ELF-1 (cell line): ENCODE results near the gene ZNF185.

Source experiments
- DNase-seq: peaks from one replicate; pipeline ENCODE4 v3.0.0-alpha.2; 2016; ENCODE audit warnings: low read depth, low spot score

Gene ZNF185

GRCh38 chrX:152917656-152918579 lies 20.1 kb downstream of the ZNF185 start:
- no peak for DNase-seq

- no peak for DNase-seq
Measured at GRCh38 chrX:152918707-152919106, 20.8 kb downstream of the ZNF185 start.

- DNase-seq: no peak
Measured at GRCh38 chrX:152923599-152923998, 25.7 kb downstream of the ZNF185 start.

DNA sequence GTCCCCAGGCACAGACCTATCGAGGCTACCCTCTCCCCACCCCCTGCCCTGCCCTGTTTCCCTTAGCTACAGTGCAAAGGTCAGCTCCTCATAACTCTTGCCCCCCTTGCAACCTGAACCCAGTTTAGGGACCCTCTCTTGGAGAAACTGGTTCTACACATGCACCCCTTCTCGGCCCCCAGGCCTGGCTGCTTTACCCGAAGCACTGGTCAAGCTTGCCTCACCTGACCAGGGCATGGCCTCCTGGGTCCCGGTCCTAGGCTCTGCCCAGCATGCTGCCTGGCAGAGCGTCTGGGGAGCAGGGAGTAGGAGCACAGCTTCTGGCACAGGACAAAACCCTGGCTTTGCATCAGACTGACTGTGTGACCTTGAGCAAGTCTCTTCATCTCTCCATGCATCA lies 28.0 kb downstream of the ZNF185 start:
- DNase-seq: no peak

DNA sequence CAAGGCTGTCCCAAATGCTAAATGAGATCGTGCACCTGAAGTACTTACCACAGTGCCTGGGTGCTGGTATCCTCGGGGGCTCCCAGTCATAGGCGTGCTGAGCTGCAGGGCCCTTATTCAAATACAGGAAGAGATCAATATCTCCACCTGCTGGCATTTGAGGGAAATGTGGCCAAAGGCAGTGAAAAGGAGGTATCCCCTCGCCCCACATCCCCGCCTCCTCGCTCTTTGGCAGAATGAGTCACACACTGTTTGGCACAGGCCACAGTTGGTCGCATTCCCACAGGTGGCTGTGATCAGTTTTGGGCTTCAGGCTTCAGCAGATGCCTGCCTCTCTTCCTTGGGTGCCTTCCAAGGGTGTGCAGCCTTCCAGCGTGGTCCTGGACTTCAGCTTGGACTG lies 28.4 kb downstream of the ZNF185 start:
- peak; percentile 86 for DNase-seq

DNA sequence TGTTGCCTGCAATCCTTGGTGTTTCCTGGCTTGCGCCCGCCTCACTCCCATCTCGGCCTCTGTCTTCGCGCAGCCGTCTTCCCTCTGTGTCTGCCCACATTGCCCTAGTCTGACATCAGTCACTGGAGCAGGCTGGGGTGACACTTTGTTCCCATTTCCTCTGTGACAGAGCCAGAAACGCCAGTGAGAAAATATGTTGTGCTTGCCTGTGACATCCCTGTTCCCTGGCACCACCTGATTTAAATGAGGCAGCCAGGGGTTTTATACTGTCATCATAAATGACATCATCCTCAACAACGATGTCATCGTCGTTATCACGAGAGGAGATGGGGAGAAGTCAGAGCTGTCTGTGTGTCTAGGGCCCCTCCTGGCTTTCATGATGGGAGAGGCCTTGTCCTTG lies 29.1 kb downstream of the ZNF185 start:
- no peak for DNase-seq

GRCh38 chrX:152927858-152928760 lies 30.2 kb downstream of the ZNF185 start:
- DNase-seq: no peak

DNA sequence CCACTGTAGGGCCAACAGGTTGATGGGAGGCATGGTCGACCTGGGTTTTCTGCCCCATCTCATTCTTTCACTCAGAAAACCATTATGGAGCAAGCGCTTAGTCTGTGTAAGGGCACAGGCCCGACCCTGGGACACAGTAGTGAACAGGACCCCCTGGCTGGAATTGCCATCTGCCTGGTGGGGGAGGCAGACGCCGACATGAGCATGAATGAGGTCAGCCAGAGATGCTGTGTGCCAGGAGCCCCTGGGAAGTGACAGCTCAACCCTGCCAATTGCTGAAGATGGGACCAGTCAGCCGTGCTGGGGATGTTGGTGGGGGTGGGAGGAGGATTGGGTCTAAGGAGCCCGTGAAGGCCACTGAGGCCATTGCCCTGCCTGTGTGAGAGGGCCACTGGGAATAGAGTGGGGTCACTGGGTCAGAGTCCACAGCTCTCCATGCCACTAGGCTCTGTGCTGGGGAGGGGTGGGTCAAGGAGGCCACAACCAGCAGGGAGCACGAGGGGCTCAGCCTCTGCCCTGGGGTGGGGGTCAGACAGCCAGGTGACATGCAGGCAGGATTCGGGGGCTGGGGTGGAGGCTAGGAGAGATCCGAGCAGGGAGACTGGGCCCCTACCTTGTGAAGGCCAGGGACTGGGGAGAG lies 31.0 kb downstream of the ZNF185 start:
- DNase-seq: no peak

GRCh38 chrX:152929898-152930297 lies 32.0 kb downstream of the ZNF185 start:
- no peak for DNase-seq

- DNase-seq: no peak
Measured at GRCh38 chrX:152930516-152930915, 32.6 kb downstream of the ZNF185 start.

DNA sequence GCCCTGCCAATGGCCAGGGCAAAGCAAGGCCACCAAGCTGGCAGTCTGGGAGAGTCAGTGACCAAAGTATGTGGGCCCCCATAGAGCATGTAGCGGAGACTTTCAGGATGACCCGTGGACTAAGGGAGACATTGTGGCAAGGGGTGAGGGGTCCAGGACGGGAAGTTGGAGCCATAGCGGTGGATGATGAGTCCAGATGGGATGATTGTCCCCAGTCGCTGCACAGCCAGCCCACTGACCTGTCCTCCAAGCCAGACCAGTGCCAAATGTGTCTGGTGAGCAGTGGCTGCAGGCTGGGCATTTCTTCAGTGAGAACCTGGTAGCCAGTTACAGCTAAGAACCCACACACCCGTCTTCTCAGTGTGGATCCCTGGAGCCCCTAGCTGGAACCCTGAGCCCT lies 34.3 kb downstream of the ZNF185 start:
- DNase-seq: no peak

GRCh38 chrX:152932598-152933175 lies 34.8 kb downstream of the ZNF185 start:
- DNase-seq: no peak

- no peak for DNase-seq
Measured at GRCh38 chrX:152936306-152936705, 38.4 kb downstream of the ZNF185 start.

GRCh38 chrX:152937236-152937635 lies 39.4 kb downstream of the ZNF185 start:
- no peak for DNase-seq

DNA sequence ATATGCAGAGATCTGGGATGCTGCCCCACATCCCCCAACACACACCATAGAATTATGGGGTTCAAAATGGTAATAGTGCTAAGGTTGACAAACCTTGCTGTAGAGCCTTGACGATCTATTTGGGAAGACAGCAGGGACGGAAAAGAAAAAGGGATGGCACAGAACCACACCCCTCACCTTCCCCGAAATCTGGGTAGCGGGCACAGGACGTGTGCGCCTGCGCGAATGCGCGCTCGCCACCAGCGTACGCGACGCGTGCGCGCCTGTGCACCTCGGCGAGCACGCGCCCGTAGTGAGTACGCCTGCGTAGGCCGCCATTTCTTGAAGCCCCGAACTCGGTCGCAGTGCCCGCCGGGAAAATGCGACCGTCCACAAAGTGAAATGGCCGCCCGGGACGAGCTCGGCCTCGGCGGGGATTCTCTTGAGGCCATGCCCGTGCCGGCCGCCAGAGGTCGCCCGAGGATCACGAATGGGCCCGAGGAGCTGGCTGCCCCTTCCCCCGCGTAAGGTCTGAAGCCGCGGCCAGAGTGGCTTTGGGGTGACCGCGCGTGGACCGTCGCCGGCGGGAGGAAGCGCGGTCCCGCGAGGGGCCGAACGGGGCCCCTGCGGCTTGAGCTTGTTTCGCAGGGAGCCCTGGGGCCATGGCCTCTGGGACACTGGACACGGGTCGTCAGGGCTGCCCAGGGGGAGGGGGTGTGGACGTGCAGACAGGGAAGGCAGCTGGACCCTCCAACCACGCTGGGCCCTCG lies 43.6 kb downstream of the ZNF185 start:
- DNase-seq: peak; percentile 99

DNA sequence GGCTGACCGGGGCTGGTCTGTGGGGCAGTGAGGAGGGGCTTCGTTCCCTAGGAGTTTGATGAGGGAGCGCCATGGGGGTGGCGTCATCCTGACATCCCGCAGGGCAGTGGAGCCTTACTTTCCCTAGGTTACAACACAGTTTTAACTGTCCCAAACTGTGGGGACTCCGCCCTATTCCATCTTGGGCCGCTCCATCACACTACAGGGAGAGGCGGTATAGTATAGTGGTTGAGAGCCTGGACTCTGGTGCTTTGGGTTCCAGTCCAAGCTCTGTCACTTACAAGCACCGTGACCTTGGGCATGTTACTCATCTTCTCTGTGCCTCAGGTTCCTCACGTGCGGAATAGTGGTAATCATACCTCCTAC lies 44.2 kb downstream of the ZNF185 start:
- DNase-seq: no peak

- no peak for DNase-seq
Measured at GRCh38 chrX:152943826-152944225, 46.0 kb downstream of the ZNF185 start.

- no peak for DNase-seq
Measured at GRCh38 chrX:152945021-152945979, 47.4 kb downstream of the ZNF185 start.

GRCh38 chrX:152946681-152947080 lies 48.8 kb downstream of the ZNF185 start:
- DNase-seq: no peak
